ENCODE results near the gene CHCHD2. TPM values are rescaled to one million over a fixed set of nuclear protein-coding genes. Genes with fewer than 3 reads are reported as not detected.

The CHCHD2 gene
- total RNA-seq, 4 donors from 2014 or later, result 221 to 414 (median 339) TPM

GRCh38 chr7:56053379-56053778 lies 52.9 kb downstream of the CHCHD2 start:
- Histone ChIP-seq H3K27ac (peak overlapping the region in 1 of 4 donors; percentile 29), H3K27me3 (no peaks in the 10 kb centered on the region), H3K4me3 (no peak overlapping the region), H3K9me3 (no peaks in the 10 kb centered on the region), H3K36me3 (peaks cover 0 to 57% of the 10 kb centered on the region in 2 donors), H3K4me1 (peaks cover 0 to 47% (median 18%) of the 10 kb centered on the region in 3 donors)
- no peak for TF ChIP-seq CTCF (IDR thresholded peaks at IDR 0.05)
- TF ChIP-seq EP300 (IDR thresholded peaks at IDR 0.05), result no peak
- no peak for TF ChIP-seq POLR2A (IDR thresholded peaks at IDR 0.05)
- TF ChIP-seq POLR2AphosphoS5 (IDR thresholded peaks at IDR 0.05), result no peak
- ATAC-seq, result no peak
- 72 to 80% methylated on average over 8 to 9 of the region's 9 CpGs for WGBS, 2 donors (ENCODE audit: low coverage in 1 of 2)

Small RNAs within 50 kb of the gene (small RNA-seq; reads per million reads assigned to genes)
- 0 reads per million in 4 donors for gene SNORA15
- 0 reads per million in 4 donors for gene SNORA22B

Other genes with a start within 250 kb of the CHCHD2 start
- not detected for gene SEPTIN14, start 243.7 kb downstream of the CHCHD2 start, total RNA-seq
- 1 to 10 TPM; 2.6 to 4.4 (median 3.1) TPM for gene ZNF713, start 219.0 kb downstream of the CHCHD2 start, total RNA-seq
- gene MRPS17, start 154.6 kb downstream of the CHCHD2 start, total RNA-seq, result 10 to 100 TPM; 10.1 to 19.7 (median 13.7) TPM
- 100 to 1,000 TPM in 2 of 4 donors, 10 to 100 TPM in 2; 64.2 to 113 (median 97.3) TPM for gene NIPSNAP2, start 141.9 kb downstream of the CHCHD2 start, total RNA-seq
- gene PSPH, start 55.0 kb downstream of the CHCHD2 start, total RNA-seq, result 10 to 100 TPM in 1 of 4 donors, 1 to 10 TPM in 3; 6.9 to 13.5 (median 8.6) TPM
- gene CCT6A, start 54.7 kb downstream of the CHCHD2 start, total RNA-seq, result 100 to 1,000 TPM in 2 of 4 donors, 10 to 100 TPM in 2; 88.3 to 138 (median 116) TPM
- 100 to 1,000 TPM in 1 of 4 donors, 10 to 100 TPM in 3; 84.2 to 117 (median 88.6) TPM for gene SUMF2, start 42.2 kb downstream of the CHCHD2 start, total RNA-seq
- 1 to 10 TPM in 2 of 4 donors, not detected in 2; 1.9 to 2.1 TPM for gene PHKG1, start 13.5 kb downstream of the CHCHD2 start, total RNA-seq
- gene NUPR2, start 9.9 kb upstream of the CHCHD2 start, total RNA-seq, result under 1 TPM in 1 of 4 donors, not detected in 3; 0.77 TPM

Measured in gastroesophageal sphincter (tissue), 4 donors.